HCT116 (cell line): ENCODE results near the gene GPAT2.

Experiments
- EZH2 ChIP-seq: fragments of 200-600 bp; sonication (generic); IDR thresholded peaks from 2 replicates; pipeline ENCODE4 v1.6.1; 2017; ENCODE audit warnings: antibody characterized with exemption, mixed run types
- EZH2phosphoT487 ChIP-seq: fragments of 200-600 bp; IDR thresholded peaks from 2 replicates; pipeline ENCODE4 v1.6.1; 2018; ENCODE audit warnings: antibody characterized with exemption, borderline replicate concordance
- RAD21 ChIP-seq: IDR thresholded peaks from 2 replicates; pipeline ENCODE4 v1.6.1; 2012; ENCODE audit warnings: low read depth, mild to moderate bottlenecking
- SIN3A ChIP-seq: IDR thresholded peaks from 2 replicates; pipeline ENCODE4 v1.6.1; 2012; ENCODE audit warnings: low read depth
- TF ChIP-seq, protein P1 (sequence below), 3 experiments: fragments of 200-600 bp in 1 of 3; sonication (generic) in 1 of 3; IDR thresholded peaks in 2 of 3; conservative IDR thresholded peaks in 1 of 3; 2 replicates each; pipeline ENCODE4 v1.5.1; 2012 to 2017; ENCODE audit warnings: low read depth in 2 of 3, low read length in 2 of 3, antibody characterized with exemption in 1 of 3, borderline replicate concordance in 1 of 3, control low read depth in 1 of 3, mild to moderate bottlenecking in 1 of 3, mixed read lengths in 1 of 3, mixed run types in 1 of 3, moderate library complexity in 1 of 3; ENCODE audit not compliant: insufficient read depth in 1 of 3

DNA sequence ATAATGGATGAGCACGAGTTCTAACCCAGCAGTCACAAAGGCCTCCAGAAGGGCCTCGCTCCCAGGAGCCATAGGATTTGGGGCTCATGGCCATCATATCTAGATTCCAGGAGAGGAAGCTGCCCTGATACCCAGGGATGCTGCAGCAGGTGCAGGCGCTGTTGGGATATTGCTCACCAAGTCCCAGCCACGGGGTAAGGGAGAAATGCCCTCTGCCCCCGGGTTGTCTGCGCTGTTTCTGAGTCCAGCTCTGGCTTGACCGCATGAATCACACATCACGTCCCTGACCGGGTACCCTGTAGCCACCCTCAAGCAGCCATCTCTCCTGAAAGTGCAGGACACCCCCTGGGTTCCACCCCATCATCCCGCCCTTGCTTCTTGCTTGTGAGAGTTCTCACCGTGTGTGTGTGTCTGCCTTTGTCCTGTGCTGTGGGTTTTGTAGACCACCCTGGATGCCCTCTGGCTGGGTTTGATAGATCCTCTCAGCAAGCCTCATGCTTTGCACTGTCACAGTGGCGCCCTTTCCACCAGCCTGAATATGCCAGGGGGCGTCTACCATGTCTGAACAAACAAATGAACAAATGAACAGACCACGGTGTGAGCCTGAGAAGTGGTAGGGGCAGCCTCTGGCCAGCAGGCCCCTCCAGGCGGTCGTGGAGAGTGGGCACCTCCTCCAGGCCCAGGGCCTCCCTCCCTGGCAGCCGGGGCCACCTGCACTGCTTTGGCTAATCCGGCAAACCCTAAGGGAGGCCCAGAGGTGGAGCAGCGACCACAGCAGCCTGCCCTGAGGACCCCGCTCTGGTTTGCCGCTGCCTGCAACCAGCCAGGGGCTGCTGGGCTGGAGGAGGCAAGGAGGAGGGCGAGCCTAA lies 49.5 kb upstream of the GPAT2 start:
- TF ChIP-seq SIN3A (no peak), EZH2 (no peak), RAD21 (no peak), EZH2phosphoT487 (no peak)
- TF ChIP-seq, protein P1, sequence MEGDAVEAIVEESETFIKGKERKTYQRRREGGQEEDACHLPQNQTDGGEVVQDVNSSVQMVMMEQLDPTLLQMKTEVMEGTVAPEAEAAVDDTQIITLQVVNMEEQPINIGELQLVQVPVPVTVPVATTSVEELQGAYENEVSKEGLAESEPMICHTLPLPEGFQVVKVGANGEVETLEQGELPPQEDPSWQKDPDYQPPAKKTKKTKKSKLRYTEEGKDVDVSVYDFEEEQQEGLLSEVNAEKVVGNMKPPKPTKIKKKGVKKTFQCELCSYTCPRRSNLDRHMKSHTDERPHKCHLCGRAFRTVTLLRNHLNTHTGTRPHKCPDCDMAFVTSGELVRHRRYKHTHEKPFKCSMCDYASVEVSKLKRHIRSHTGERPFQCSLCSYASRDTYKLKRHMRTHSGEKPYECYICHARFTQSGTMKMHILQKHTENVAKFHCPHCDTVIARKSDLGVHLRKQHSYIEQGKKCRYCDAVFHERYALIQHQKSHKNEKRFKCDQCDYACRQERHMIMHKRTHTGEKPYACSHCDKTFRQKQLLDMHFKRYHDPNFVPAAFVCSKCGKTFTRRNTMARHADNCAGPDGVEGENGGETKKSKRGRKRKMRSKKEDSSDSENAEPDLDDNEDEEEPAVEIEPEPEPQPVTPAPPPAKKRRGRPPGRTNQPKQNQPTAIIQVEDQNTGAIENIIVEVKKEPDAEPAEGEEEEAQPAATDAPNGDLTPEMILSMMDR (IDR thresholded peaks at IDR 0.05 in 2 of 3, conservative IDR thresholded peaks at IDR 0.05 in 1 of 3; ENCODE audit: borderline replicate concordance in 1 of 3, insufficient read depth in 1 of 3, low read depth in 2 of 3, low read length in 2 of 3), result no peak
